HEK293 (cell line): ENCODE data around the gene MED6.

Experiments used
- BCL11A ChIP-seq: fragments of 450-650 bp; formaldehyde crosslinking; IDR thresholded peaks from 2 replicates; pipeline ENCODE4 v1.5.1; 2016; ENCODE audit warnings: low read depth, missing biosample characterization, missing genetic modification characterization
- KLF8 ChIP-seq: fragments of 450-650 bp; formaldehyde crosslinking; IDR thresholded peaks from 2 replicates; pipeline ENCODE4 v1.5.1; 2016; ENCODE audit warnings: missing biosample characterization, missing genetic modification characterization
- MEIS1 ChIP-seq: sonication (generic); formaldehyde crosslinking; IDR thresholded peaks from 2 replicates; pipeline ENCODE4 v1.8.1; 2022; ENCODE audit warnings: missing genetic modification reagents, mild to moderate bottlenecking, borderline replicate concordance
- OVOL3 ChIP-seq: fragments of 450-650 bp; formaldehyde crosslinking; IDR thresholded peaks from 2 replicates; pipeline ENCODE4 v1.5.1; 2016; ENCODE audit warnings: missing biosample characterization, missing genetic modification characterization
- SETDB1 ChIP-seq: IDR thresholded peaks from one replicate; pipeline ENCODE4 v1.6.1; 2017; ENCODE audit warnings: mild to moderate bottlenecking, low read length, moderate library complexity, mixed read lengths; ENCODE audit not compliant: insufficient read length
- SP7 ChIP-seq: fragments of 450-650 bp; formaldehyde crosslinking; IDR thresholded peaks from 2 replicates; pipeline ENCODE4 v1.5.1; 2016; ENCODE audit warnings: missing biosample characterization, missing genetic modification characterization
- ZBTB21 ChIP-seq: fragments of 450-650 bp; formaldehyde crosslinking; IDR thresholded peaks from 2 replicates; pipeline ENCODE4 v1.5.1; 2017; ENCODE audit warnings: missing biosample characterization, missing genetic modification characterization
- ZNF157 ChIP-seq: fragments of 450-650 bp; formaldehyde crosslinking; IDR thresholded peaks from 2 replicates; pipeline ENCODE4 v1.5.1; 2016; ENCODE audit warnings: missing biosample characterization, missing genetic modification characterization
- ZNF174 ChIP-seq: fragments of 450-650 bp; formaldehyde crosslinking; IDR thresholded peaks from 2 replicates; pipeline ENCODE4 v1.5.0; 2017; ENCODE audit warnings: missing biosample characterization, mild to moderate bottlenecking, missing genetic modification characterization
- ZNF175 ChIP-seq: fragments of 450-650 bp; formaldehyde crosslinking; IDR thresholded peaks from 2 replicates; pipeline ENCODE4 v1.5.1; 2016; ENCODE audit warnings: missing biosample characterization, missing genetic modification characterization
- ZNF214 ChIP-seq: fragments of 450-650 bp; formaldehyde crosslinking; IDR thresholded peaks from 2 replicates; pipeline ENCODE4 v1.5.1; 2017; ENCODE audit warnings: missing biosample characterization, mild to moderate bottlenecking, missing genetic modification characterization, borderline replicate concordance
- ZNF324 ChIP-seq: fragments of 450-650 bp; formaldehyde crosslinking; IDR thresholded peaks from 2 replicates; pipeline ENCODE4 v1.5.1; 2016; ENCODE audit warnings: missing biosample characterization, missing genetic modification characterization
- ZNF391 ChIP-seq: fragments of 450-650 bp; formaldehyde crosslinking; IDR thresholded peaks from 2 replicates; pipeline ENCODE4 v1.5.1; 2016; ENCODE audit warnings: low read depth, missing biosample characterization, missing genetic modification characterization, borderline replicate concordance
- ZNF394 ChIP-seq: fragments of 450-650 bp; formaldehyde crosslinking; IDR thresholded peaks from 2 replicates; pipeline ENCODE4 v1.5.1; 2016; ENCODE audit warnings: missing biosample characterization, missing genetic modification characterization, mild to moderate bottlenecking, moderate library complexity, borderline replicate concordance
- ZNF423 ChIP-seq: fragments of 450-650 bp; formaldehyde crosslinking; IDR thresholded peaks from 2 replicates; pipeline ENCODE4 v1.5.1; 2016; ENCODE audit warnings: missing biosample characterization, missing genetic modification characterization
- ZNF510 ChIP-seq: fragments of 450-650 bp; formaldehyde crosslinking; IDR thresholded peaks from 2 replicates; pipeline ENCODE4 v1.5.1; 2018; ENCODE audit warnings: mild to moderate bottlenecking, missing genetic modification characterization, missing biosample characterization; ENCODE audit not compliant: insufficient replicate concordance
- ZNF529 ChIP-seq: fragments of 450-650 bp; formaldehyde crosslinking; IDR thresholded peaks from 2 replicates; pipeline ENCODE4 v1.5.1; 2017; ENCODE audit warnings: missing genetic modification characterization, missing biosample characterization; ENCODE audit not compliant: insufficient replicate concordance
- ZNF544 ChIP-seq: fragments of 450-650 bp; formaldehyde crosslinking; IDR thresholded peaks from 2 replicates; pipeline ENCODE4 v1.5.0; 2017; ENCODE audit warnings: missing biosample characterization, missing genetic modification characterization
- ZNF549 ChIP-seq: fragments of 450-650 bp; IDR thresholded peaks from 2 replicates; pipeline ENCODE4 v1.5.1; 2018; ENCODE audit warnings: missing biosample characterization, missing genetic modification characterization, mild to moderate bottlenecking, inconsistent platforms, moderate library complexity
- ZNF571 ChIP-seq: fragments of 450-650 bp; formaldehyde crosslinking; IDR thresholded peaks from 2 replicates; pipeline ENCODE4 v1.5.0; 2017; ENCODE audit warnings: missing biosample characterization, missing genetic modification characterization
- ZNF596 ChIP-seq: fragments of 450-650 bp; IDR thresholded peaks from 2 replicates; pipeline ENCODE4 v1.5.0; 2018; ENCODE audit warnings: missing biosample characterization, mild to moderate bottlenecking, missing genetic modification characterization, moderate library complexity
- ZNF624 ChIP-seq: fragments of 450-650 bp; formaldehyde crosslinking; IDR thresholded peaks from 2 replicates; pipeline ENCODE4 v1.5.1; 2017; ENCODE audit warnings: missing biosample characterization, missing genetic modification characterization
- ZNF629 ChIP-seq: fragments of 450-650 bp; formaldehyde crosslinking; IDR thresholded peaks from 2 replicates; pipeline ENCODE4 v1.5.1; 2017; ENCODE audit warnings: missing biosample characterization, missing genetic modification characterization
- ZNF670 ChIP-seq: fragments of 450-650 bp; formaldehyde crosslinking; IDR thresholded peaks from 2 replicates; pipeline ENCODE4 v1.5.1; 2016; ENCODE audit warnings: missing biosample characterization, missing genetic modification characterization, low read depth
- ZNF76 ChIP-seq: fragments of 450-650 bp; formaldehyde crosslinking; IDR thresholded peaks from 2 replicates; pipeline ENCODE4; 2016; ENCODE audit warnings: low read depth, missing biosample characterization, missing genetic modification characterization, borderline replicate concordance
- ZNF768 ChIP-seq: fragments of 450-650 bp; formaldehyde crosslinking; IDR thresholded peaks from 2 replicates; pipeline ENCODE4 v1.5.1; 2018; ENCODE audit warnings: missing biosample characterization, mild to moderate bottlenecking, missing genetic modification characterization
- ZNF837 ChIP-seq: fragments of 450-650 bp; formaldehyde crosslinking; IDR thresholded peaks from 2 replicates; pipeline ENCODE4 v1.5.1; 2016; ENCODE audit warnings: missing biosample characterization, missing genetic modification characterization
- TF ChIP-seq, protein P1 (sequence below): fragments of 450-650 bp; formaldehyde crosslinking; IDR thresholded peaks from 2 replicates; pipeline ENCODE4 v1.5.1; 2017; ENCODE audit warnings: missing biosample characterization, missing genetic modification characterization
- TF ChIP-seq, protein P2 (sequence below): fragments of 450-650 bp; formaldehyde crosslinking; IDR thresholded peaks from 2 replicates; pipeline ENCODE4 v1.5.1; 2016; ENCODE audit warnings: missing biosample characterization, missing genetic modification characterization
- TF ChIP-seq, protein P3 (sequence below): fragments of 450-650 bp; formaldehyde crosslinking; IDR thresholded peaks from 2 replicates; pipeline ENCODE4 v1.5.1; 2016; ENCODE audit warnings: missing biosample characterization, missing genetic modification characterization
- TF ChIP-seq, protein P4 (sequence below): fragments of 450-650 bp; formaldehyde crosslinking; IDR thresholded peaks from 2 replicates; pipeline ENCODE4 v1.5.1; 2016; ENCODE audit warnings: missing biosample characterization, missing genetic modification characterization

Gene MED6

DNA sequence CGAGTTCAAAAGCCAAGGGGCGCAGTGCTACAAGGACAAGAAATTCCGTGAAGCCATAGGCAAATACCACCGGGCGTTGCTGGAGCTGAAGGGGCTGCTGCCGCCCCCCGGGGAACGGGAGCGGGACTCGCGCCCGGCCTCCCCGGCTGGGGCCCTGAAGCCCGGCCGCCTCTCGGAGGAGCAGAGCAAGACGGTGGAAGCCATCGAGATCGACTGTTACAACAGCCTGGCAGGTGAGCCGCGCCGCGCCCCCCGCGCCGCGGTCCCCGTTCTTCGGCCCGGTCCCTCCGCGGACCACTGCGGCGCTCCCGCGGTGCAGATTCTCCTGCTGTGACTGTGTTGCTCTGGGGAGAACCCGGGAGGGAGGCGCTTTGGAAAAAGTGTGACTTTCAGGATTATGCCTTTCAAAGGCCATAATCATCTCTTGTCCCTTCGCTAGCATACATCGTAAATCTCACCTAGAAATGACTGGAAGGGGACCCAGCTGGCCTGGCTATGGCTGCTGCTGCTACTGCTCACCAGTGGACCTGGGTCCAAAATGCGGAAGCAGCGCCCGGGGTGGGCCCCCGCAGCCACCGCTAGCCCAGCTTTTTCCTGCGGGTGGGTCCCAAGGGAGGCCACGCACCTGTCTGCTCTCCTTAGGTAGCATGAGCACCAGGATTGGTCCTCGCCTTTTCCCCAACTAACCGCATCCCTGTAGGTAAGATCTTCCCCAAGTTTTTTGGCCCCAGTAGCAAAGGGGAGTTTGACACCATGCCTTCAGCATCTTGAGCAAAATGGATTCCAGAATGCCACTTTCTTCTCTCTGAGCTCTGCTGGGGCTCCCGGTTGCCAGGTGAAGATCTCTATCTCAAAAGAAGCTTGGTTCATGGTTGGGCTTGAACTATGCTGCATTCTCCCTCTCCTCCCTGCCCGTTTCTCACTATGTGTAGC is 42.1 kb upstream of the MED6 start (continued):
- TF ChIP-seq, protein P1, sequence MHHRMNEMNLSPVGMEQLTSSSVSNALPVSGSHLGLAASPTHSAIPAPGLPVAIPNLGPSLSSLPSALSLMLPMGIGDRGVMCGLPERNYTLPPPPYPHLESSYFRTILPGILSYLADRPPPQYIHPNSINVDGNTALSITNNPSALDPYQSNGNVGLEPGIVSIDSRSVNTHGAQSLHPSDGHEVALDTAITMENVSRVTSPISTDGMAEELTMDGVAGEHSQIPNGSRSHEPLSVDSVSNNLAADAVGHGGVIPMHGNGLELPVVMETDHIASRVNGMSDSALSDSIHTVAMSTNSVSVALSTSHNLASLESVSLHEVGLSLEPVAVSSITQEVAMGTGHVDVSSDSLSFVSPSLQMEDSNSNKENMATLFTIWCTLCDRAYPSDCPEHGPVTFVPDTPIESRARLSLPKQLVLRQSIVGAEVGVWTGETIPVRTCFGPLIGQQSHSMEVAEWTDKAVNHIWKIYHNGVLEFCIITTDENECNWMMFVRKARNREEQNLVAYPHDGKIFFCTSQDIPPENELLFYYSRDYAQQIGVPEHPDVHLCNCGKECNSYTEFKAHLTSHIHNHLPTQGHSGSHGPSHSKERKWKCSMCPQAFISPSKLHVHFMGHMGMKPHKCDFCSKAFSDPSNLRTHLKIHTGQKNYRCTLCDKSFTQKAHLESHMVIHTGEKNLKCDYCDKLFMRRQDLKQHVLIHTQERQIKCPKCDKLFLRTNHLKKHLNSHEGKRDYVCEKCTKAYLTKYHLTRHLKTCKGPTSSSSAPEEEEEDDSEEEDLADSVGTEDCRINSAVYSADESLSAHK = no peak
- TF ChIP-seq ZNF768 (tag by site-specific recombination) (no peak), ZNF629 (tag by site-specific recombination) (no peak), ZNF76 (tag by site-specific recombination) (no peak), ZNF391 (tag by site-specific recombination) (no peak), MEIS1 (CRISPR knock-in tag) (no peak), ZNF596 (no peak), ZNF174 (no peak), ZNF324 (no peak), OVOL3 (tag by site-specific recombination) (no peak), ZNF157 (no peak), ZBTB21 (no peak), BCL11A (tag by site-specific recombination) (no peak), ZNF624 (no peak), ZNF571 (tag by site-specific recombination) (no peak), ZNF423 (0 out of 2 replicates have a peak, but pooled peaks have one; percentile 20), ZNF394 (tag by site-specific recombination) (no peak), ZNF510 (tag by site-specific recombination) (no peak), ZNF837 (tag by site-specific recombination) (no peak), ZNF529 (tag by site-specific recombination) (no peak), ZNF544 (tag by site-specific recombination) (no peak), SP7 (tag by site-specific recombination) (peak; percentile 40; the same call in 1 of the 2 replicates), ZNF670 (tag by site-specific recombination) (no peak), ZNF549 (tag by site-specific recombination) (no peak), SETDB1 (no peak), ZNF214 (tag by site-specific recombination) (no peak), ZNF175 (tag by site-specific recombination) (no peak), KLF8 (no peak)
- TF ChIP-seq, protein P2, sequence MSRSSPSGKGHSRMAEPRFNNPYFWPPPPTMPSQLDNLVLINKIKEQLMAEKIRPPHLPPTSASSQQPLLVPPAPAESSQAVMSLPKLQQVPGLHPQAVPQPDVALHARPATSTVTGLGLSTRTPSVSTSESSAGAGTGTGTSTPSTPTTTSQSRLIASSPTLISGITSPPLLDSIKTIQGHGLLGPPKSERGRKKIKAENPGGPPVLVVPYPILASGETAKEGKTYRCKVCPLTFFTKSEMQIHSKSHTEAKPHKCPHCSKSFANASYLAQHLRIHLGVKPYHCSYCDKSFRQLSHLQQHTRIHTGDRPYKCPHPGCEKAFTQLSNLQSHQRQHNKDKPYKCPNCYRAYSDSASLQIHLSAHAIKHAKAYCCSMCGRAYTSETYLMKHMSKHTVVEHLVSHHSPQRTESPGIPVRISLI (tag by site-specific recombination) = no peak
- TF ChIP-seq, protein P3, sequence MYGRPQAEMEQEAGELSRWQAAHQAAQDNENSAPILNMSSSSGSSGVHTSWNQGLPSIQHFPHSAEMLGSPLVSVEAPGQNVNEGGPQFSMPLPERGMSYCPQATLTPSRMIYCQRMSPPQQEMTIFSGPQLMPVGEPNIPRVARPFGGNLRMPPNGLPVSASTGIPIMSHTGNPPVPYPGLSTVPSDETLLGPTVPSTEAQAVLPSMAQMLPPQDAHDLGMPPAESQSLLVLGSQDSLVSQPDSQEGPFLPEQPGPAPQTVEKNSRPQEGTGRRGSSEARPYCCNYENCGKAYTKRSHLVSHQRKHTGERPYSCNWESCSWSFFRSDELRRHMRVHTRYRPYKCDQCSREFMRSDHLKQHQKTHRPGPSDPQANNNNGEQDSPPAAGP (tag by site-specific recombination) = no peak
- TF ChIP-seq, protein P4, sequence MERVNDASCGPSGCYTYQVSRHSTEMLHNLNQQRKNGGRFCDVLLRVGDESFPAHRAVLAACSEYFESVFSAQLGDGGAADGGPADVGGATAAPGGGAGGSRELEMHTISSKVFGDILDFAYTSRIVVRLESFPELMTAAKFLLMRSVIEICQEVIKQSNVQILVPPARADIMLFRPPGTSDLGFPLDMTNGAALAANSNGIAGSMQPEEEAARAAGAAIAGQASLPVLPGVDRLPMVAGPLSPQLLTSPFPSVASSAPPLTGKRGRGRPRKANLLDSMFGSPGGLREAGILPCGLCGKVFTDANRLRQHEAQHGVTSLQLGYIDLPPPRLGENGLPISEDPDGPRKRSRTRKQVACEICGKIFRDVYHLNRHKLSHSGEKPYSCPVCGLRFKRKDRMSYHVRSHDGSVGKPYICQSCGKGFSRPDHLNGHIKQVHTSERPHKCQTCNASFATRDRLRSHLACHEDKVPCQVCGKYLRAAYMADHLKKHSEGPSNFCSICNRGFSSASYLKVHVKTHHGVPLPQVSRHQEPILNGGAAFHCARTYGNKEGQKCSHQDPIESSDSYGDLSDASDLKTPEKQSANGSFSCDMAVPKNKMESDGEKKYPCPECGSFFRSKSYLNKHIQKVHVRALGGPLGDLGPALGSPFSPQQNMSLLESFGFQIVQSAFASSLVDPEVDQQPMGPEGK = peak; percentile 48
